Left lung (tissue), 10 donors: ENCODE measurements around the gene KRTAP5-9. TPM values are rescaled to one million over a fixed set of nuclear protein-coding genes. Genes with fewer than 3 reads are reported as not detected.
"Not testable (repeated sequence)": the region's sequence is repeated elsewhere in the genome, so short reads cannot be mapped to it uniquely, and the experiment has no call there.

ENCODE experiments used
- ATAC-seq: fragments of 200-7000 bp; cut with Tn5 transposase; one replicate; pipeline ENCODE4 v1.9.1; 2020; ENCODE audit warnings: moderate library complexity
- DNase-seq, 4 donors: peaks; one replicate each; pipeline ENCODE4 v3.0.0-alpha.2; 2013 to 2020
- H3K27ac ChIP-seq, 2 donors: fragments of 200-600 bp; sonication (generic) in 1 of 2; one replicate each; pipeline versions ENCODE4 v1.5.0 to v1.8.0; 2020 to 2021
- H3K27me3 ChIP-seq, 2 donors: fragments of 200-600 bp; sonication (generic) in 1 of 2; one replicate each; pipeline versions ENCODE4 v1.5.0 to v1.8.0; 2020 to 2021
- H3K36me3 ChIP-seq, 2 donors: fragments of 200-600 bp; sonication (generic) in 1 of 2; one replicate each; pipeline versions ENCODE4 v1.5.0 to v1.8.0; 2020 to 2021
- H3K4me1 ChIP-seq, 2 donors: fragments of 200-600 bp; one replicate each; pipeline ENCODE4 v1.8.0; 2021
- H3K4me3 ChIP-seq, 2 donors: fragments of 200-600 bp; sonication (generic) in 1 of 2; one replicate each; pipeline versions ENCODE4 v1.5.0 to v1.8.0; 2020 to 2021; ENCODE audit warnings: mild to moderate bottlenecking in 1 of 2
- H3K9me3 ChIP-seq, 2 donors: fragments of 200-600 bp; sonication (generic) in 1 of 2; one replicate each; pipeline versions ENCODE4 v1.5.0 to v1.8.0; 2020 to 2021
- intact Hi-C, 2 donors: fragments of 100-400 bp; cut with DNase I; formaldehyde crosslinking; loops; one replicate each; pipeline versions ENCODE4 v1.11.2 to v1.14.2; 2022
- polyA plus RNA-seq, 6 donors: library from polyadenylated mRNA; unstranded; fragments of 120-200 nt; gene quantifications; one replicate each; pipeline ENCODE4 v1.2.1, GENCODE V29; 2013; ENCODE audit not compliant: insufficient read length in 6 of 6
- total RNA-seq, 2 donors: library from RNA; stranded (reverse); fragmentation: NEBNext Ultra II Directional; extraction: Animal tissue kit (Norgen Biotek cat#: 25700); gene quantifications; one replicate each; pipeline ENCODE4 v1.2.1, GENCODE V29; 2021
- TF ChIP-seq, protein P1 (sequence below), 2 donors: fragments of 200-600 bp; sonication (generic) in 1 of 2; IDR thresholded peaks; one replicate each; pipeline versions ENCODE4 v1.5.0 to v1.8.0; 2021; ENCODE audit warnings: antibody characterized with exemption in 2 of 2
- donor health status: DM: no; HTN: yes; CAD: no.
- donor health status: DM: no; HTN: no; CAD: no.

The KRTAP5-9 gene
- total and polyA plus RNA-seq, 8 donors: 0.20 to 0.52 (median 0.34) TPM

DNA sequence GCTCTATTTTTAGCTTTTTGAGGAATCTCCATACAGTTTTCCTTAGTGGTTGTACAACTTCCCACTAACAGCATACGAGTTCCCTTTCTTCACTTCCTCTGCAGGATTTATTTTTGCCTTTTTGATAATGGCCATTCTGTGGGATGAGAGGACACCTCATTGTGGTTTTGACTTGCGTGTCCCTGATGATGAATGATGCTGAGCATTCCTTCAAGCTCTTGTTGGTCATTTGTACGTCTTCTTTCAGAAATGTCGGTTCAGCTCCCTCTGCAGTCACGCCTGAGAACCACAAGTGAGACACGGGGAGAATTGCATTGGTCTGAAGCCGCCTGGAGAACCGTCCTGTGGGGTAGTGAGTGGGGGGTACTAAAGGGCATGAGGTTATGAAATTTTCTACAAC lies 15.2 kb downstream of the KRTAP5-9 start:
- no peaks in the 10 kb centered on the region for H3K36me3 ChIP-seq
- H3K9me3 ChIP-seq: no peaks in the 10 kb centered on the region
- peaks cover 0 to 17% of the 10 kb centered on the region in 2 donors for H3K27me3 ChIP-seq
- H3K27ac ChIP-seq: no peak overlapping the region
- no peaks in the 10 kb centered on the region for H3K4me1 ChIP-seq
- DNase-seq (peak in 1 of 4 donors; percentile 7), ATAC-seq (peak; percentile 34)
- H3K4me3 ChIP-seq: no peak overlapping the region
- intact Hi-C loops: no loop called here
- TF ChIP-seq, protein P1, sequence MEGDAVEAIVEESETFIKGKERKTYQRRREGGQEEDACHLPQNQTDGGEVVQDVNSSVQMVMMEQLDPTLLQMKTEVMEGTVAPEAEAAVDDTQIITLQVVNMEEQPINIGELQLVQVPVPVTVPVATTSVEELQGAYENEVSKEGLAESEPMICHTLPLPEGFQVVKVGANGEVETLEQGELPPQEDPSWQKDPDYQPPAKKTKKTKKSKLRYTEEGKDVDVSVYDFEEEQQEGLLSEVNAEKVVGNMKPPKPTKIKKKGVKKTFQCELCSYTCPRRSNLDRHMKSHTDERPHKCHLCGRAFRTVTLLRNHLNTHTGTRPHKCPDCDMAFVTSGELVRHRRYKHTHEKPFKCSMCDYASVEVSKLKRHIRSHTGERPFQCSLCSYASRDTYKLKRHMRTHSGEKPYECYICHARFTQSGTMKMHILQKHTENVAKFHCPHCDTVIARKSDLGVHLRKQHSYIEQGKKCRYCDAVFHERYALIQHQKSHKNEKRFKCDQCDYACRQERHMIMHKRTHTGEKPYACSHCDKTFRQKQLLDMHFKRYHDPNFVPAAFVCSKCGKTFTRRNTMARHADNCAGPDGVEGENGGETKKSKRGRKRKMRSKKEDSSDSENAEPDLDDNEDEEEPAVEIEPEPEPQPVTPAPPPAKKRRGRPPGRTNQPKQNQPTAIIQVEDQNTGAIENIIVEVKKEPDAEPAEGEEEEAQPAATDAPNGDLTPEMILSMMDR (IDR thresholded peaks at IDR 0.05): peak; percentile 12 to 24

DNA sequence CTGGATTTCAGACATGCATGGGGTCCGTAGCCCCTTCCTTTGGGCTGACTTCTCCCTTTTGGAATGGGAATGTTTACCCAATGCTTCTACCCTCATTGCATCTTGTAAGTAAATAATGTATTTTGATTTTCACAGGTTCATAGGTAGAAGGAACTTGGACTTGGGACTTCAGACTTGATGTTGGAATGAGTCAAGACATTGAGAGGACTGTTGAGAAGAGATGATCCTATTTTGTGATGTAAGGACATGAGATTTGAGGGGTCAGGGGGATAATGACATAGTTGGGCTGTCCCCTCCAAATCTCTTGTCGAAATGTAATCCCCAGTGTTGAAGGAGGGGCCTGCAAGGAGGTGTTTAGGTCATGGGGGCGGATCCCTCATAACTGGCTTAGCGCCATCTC lies 16.2 kb downstream of the KRTAP5-9 start:
- Histone ChIP-seq H3K4me3 (no peak overlapping the region), H3K9me3 (no peaks in the 10 kb centered on the region), H3K27ac (no peak overlapping the region), H3K4me1 (no peaks in the 10 kb centered on the region), H3K27me3 (peaks cover 0 to 17% of the 10 kb centered on the region in 2 donors), H3K36me3 (no peaks in the 10 kb centered on the region)
- intact Hi-C loops: no loop called here
- TF ChIP-seq, protein P1 (IDR thresholded peaks at IDR 0.05): no peak
- DNase-seq: no peak
- ATAC-seq: no peak

DNA sequence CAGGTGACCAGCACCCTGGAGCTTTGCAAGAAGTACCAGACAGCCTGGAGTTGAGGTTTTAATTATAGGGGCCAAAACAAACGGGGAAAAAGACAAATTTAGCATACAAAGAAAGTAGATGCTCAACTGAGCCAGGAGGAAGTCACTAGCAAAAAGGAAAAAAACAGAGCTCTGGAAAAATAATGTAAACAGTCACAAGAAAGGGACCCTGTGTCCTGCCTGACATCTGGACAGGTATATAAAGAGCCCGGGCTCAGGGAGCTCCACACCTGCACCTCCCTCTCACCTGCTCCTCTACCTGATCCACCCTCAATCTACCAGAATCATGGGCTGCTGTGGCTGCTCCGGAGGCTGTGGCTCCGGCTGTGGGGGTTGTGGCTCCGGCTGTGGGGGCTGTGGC lies 17.0 kb downstream of the KRTAP5-9 start, which contains the start of gene KRTAP5-10:
Gene KRTAP5-10, plus strand, starts transcription at position 301 of the 400 bp plus-strand sequence. Its CDS starts 25 bp downstream, at position 326.
- intact Hi-C loops: no loop called here
- Histone ChIP-seq H3K36me3 (no peaks in the 10 kb centered on the region), H3K4me1 (no peaks in the 10 kb centered on the region), H3K9me3 (no peaks in the 10 kb centered on the region), H3K27ac (no peak within 1 kb of the TSS), H3K4me3 (no peak within 1 kb of the TSS), H3K27me3 (peaks cover 0 to 17% of the 10 kb centered on the region in 2 donors)
- TF ChIP-seq, protein P1 (IDR thresholded peaks at IDR 0.05): no peak
- DNase-seq (no peak), ATAC-seq (no peak)

DNA sequence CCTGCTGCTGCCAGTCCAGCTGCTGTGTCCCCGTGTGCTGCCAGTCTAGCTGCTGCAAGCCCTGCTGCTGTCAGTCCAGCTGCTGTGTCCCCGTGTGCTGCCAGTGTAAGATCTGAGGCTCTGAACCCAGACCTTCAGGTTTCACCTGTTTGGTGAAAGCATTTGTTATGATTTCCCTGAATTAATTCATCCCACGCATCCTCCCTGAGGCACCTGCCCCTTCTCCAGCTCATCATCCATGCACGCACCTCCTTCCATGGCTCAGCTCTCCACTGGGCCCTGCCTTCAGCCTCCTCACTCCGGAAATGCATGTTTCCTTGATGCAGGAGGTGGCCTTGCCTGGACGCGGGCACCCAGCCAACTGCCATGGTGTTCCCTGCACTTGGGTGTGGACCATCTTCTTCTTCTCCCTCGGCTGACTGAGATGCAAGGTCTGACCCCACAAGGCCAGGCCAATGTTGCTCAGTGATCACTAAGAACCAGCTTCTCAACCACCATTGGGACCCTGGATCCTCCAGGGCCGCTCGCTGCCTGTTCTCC lies 17.9 kb downstream of the KRTAP5-9 start:
- ATAC-seq (no peak), DNase-seq (no peak)
- Histone ChIP-seq H3K9me3 (no peaks in the 10 kb centered on the region), H3K4me1 (no peaks in the 10 kb centered on the region), H3K27ac (no peak overlapping the region), H3K27me3 (peaks cover 0 to 17% of the 10 kb centered on the region in 2 donors), H3K4me3 (no peak overlapping the region), H3K36me3 (no peaks in the 10 kb centered on the region)
- intact Hi-C loops: no loop called here
- TF ChIP-seq, protein P1 (IDR thresholded peaks at IDR 0.05): no peak

DNA sequence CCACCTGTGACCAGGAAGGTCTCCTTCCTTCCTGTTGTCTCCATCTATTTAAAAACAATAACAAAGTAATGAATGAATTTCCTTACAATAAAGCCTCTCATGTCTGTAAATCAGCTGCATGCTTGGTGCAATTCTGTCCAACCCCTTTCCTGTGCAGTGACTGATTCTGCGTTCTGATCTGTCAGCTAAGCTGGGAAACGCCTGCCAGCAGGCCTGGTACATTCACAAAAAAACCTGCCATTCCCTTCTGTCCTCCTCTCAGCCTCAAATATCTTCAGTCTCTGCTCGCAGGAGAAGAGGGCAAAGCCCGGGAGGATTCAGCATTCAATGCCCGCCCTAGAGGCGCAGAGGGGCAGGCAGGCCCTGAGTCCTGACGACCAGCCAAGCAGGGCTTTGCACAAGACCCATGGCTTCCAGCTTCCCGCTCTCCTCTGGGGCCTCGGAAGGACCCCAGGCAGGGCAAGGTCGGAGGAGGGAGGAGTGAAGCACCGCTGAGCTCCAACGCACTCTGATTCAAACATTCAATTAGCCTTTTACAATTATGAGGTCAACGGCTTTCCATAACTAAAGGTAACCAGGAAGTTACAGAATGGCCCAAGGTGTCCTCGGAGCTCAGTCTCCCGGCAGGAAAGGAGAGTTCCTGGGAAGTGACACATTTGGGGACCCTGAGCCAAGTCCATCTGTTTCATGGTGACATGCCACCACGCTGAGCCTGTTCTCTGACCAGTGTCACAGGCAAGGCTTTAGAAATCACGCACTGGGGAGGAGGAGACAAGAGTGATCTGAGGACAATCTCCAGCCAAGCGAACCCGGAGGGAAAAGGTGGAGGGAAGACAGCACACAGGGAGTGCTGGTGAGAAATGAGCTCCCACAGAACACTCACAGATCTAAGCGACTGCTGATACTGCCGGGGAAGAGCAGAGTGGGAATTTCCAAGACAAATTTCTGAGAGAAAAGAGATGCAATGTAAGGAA lies 18.7 kb downstream of the KRTAP5-9 start:
- H3K27ac ChIP-seq, H3K4me3 ChIP-seq, H3K4me1 ChIP-seq, H3K36me3 ChIP-seq, intact Hi-C loops, ATAC-seq, DNase-seq, H3K9me3 ChIP-seq: not testable (repeated sequence)
- peaks cover 0 to 17% of the 10 kb centered on the region in 2 donors for H3K27me3 ChIP-seq

DNA sequence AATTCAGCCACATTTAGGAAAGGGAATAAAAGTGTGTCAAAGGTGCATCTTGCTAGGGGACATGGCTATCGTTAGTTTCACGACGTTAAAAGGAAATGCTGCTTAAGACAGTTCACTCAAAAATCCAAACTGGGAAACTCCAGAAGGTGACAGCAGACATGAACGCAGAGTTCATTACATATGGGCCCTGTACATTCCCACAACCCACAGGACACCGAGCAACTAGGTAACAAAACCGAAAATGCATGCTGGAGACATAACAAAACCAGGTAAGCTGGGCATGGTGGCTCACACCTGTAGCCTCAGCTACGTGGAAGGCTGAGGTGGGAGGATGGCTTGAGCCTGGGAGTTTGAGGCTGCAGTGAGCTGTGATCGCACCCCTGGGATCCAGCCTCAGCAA lies 19.4 kb downstream of the KRTAP5-9 start:
- H3K36me3 ChIP-seq, H3K9me3 ChIP-seq, H3K4me1 ChIP-seq, DNase-seq, intact Hi-C loops, H3K27ac ChIP-seq, ATAC-seq, H3K4me3 ChIP-seq: not testable (repeated sequence)
- peaks cover 0 to 17% of the 10 kb centered on the region in 2 donors for H3K27me3 ChIP-seq
